Epithelial cell of proximal tubule (primary cell): ENCODE data around the gene SOX11. TPM values are rescaled to one million over a fixed set of nuclear protein-coding genes. Genes with fewer than 3 reads are reported as not detected.

Experiments
- DNase-seq: peaks from one replicate; pipeline ENCODE4 v3.0.0-alpha.2; 2011; ENCODE audit warnings: low read depth
- H3K4me3 ChIP-seq: 2 replicates; pipeline ENCODE4 v1.5.1; 2011; ENCODE audit warnings: low read depth, mild to moderate bottlenecking, low read length
- CTCF ChIP-seq: conservative IDR thresholded peaks from 2 replicates; pipeline ENCODE4 v1.5.1; 2012; ENCODE audit warnings: low read depth, mild to moderate bottlenecking, low read length
- total RNA-seq: library from RNA; depleted of rRNA; stranded (reverse); fragments of >200 nt; gene quantifications from 2 replicates; pipeline ENCODE4 v1.2.3, GENCODE V29; 2015

SOX11 gene
- total RNA-seq, 1 donor from 2014 or later: 17.1 TPM

GRCh38 chr2:5734859-5735520 is 42.8 kb downstream of the SOX11 start:
- TF ChIP-seq CTCF: no peak
- no peak overlapping the region for H3K4me3 ChIP-seq
- no peak for DNase-seq

- no peak for TF ChIP-seq CTCF
- H3K4me3 ChIP-seq: no peak overlapping the region
- DNase-seq: no peak
Observed at GRCh38 chr2:5735521-5735861, 43.3 kb downstream of the SOX11 start.

- TF ChIP-seq CTCF: no peak
- no peak for DNase-seq
- H3K4me3 ChIP-seq: no peak overlapping the region
Observed at GRCh38 chr2:5736050-5736449, 43.9 kb downstream of the SOX11 start.

- no peak for TF ChIP-seq CTCF
- no peak for DNase-seq
- no peak overlapping the region for H3K4me3 ChIP-seq
Observed at GRCh38 chr2:5736886-5737285, 44.7 kb downstream of the SOX11 start.

- H3K4me3 ChIP-seq: no peak overlapping the region
- no peak for TF ChIP-seq CTCF
- no peak for DNase-seq
Observed at GRCh38 chr2:5740053-5740452, 47.9 kb downstream of the SOX11 start.

GRCh38 chr2:5740817-5741216 is 48.6 kb downstream of the SOX11 start:
- no peak overlapping the region for H3K4me3 ChIP-seq
- no peak for TF ChIP-seq CTCF
- DNase-seq: no peak

GRCh38 chr2:5741242-5741641 is 49.1 kb downstream of the SOX11 start:
- TF ChIP-seq CTCF: no peak
- no peak overlapping the region for H3K4me3 ChIP-seq
- DNase-seq: no peak
